Right lobe of liver (tissue), 4 donors: ENCODE results near the gene HTRA2.

Experiments used
- CTCF ChIP-seq, 4 donors: fragments of 200-600 bp in 3 of 4; fragments of 450-650 bp in 1 of 4; IDR thresholded peaks; one replicate each; pipeline versions ENCODE4 v1.5.1 to v1.8.0; 2016 to 2022; ENCODE audit warnings: antibody characterized with exemption in 4 of 4, mild to moderate bottlenecking in 2 of 4
- POLR2A ChIP-seq: fragments of 450-650 bp; IDR thresholded peaks from one replicate; pipeline ENCODE4 v1.6.1; 2017; ENCODE audit warnings: antibody characterized with exemption, mild to moderate bottlenecking
- donor health status: DM: no; HTN: no; CAD: no.
- donor health status: DM: no; HTN: no; CAD: no.
- donor health status: DM: no; HTN: yes; CAD: no.

- no peak for TF ChIP-seq CTCF (IDR thresholded peaks at IDR 0.05)
- no peak for TF ChIP-seq POLR2A
These were observed 5.8 kb downstream of the HTRA2 start for GRCh38 chr2:74535440-74535965.
